GM12891 (cell line): ENCODE results near the gene TMEM205.

Experiments
- POLR2A ChIP-seq: IDR thresholded peaks from 2 replicates; pipeline ENCODE4 v1.6.1; 2011; ENCODE audit warnings: low read depth, low read length, control low read depth
- POLR2AphosphoS5 ChIP-seq: IDR thresholded peaks from 2 replicates; pipeline ENCODE4 v1.6.1; 2011; ENCODE audit warnings: low read depth, low read length, control low read depth
- TAF1 ChIP-seq: IDR thresholded peaks from 2 replicates; pipeline ENCODE4 v1.6.1; 2011; ENCODE audit warnings: low read depth, low read length, control low read depth

DNA sequence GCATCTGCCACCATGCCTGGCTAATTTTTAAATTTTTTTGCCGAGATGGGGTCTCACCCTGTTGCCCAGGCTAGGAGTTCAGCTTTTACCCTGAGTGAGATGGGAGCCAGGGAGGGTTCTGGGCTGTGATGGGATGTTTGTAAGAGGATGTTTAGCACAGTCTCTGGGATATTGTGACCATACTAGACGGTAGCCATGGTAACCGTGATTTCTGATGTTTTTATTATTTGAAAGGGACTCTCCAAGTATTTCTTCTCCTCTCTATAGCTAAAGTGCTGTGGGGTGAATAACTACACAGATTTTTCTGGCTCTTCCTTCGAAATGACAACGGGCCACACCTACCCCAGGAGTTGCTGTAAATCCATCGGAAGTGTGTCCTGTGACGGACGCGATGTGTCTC, 39.7 kb downstream of the TMEM205 start:
- TF ChIP-seq POLR2A (no peak), TAF1 (no peak), POLR2AphosphoS5 (no peak)
